DND-41 (cell line): ENCODE data around the gene SP140L.
"Not testable (repeated sequence)": the region's sequence is repeated elsewhere in the genome, so short reads cannot be mapped to it uniquely, and the experiment has no call there.

ENCODE experiments used
- ATAC-seq: fragments of 200-7000 bp; cut with Tn5 transposase; 3 replicates; pipeline ENCODE4 v1.9.1; 2021; ENCODE audit warnings: low read depth; ENCODE audit not compliant: insufficient read depth
- DNase-seq: peaks from one replicate; pipeline ENCODE4 v3.0.0-alpha.2; 2020
- H2AFZ ChIP-seq: 2 replicates; pipeline ENCODE4 v1.6.0; 2012; ENCODE audit warnings: low read depth, low read length
- H3K27ac ChIP-seq: 2 replicates; pipeline ENCODE4 v1.5.1; 2012; ENCODE audit warnings: low read length, inconsistent platforms
- H3K27me3 ChIP-seq: fragments of 200-600 bp; sonication (generic); 2 replicates; pipeline ENCODE4 v1.6.0; 2012; ENCODE audit warnings: low read length, mild to moderate bottlenecking, inconsistent platforms; ENCODE audit not compliant: insufficient read depth, poor library complexity
- H3K36me3 ChIP-seq: 2 replicates; pipeline ENCODE4 v1.5.1; 2012; ENCODE audit warnings: low read length, inconsistent platforms; ENCODE audit not compliant: insufficient read depth
- H3K4me1 ChIP-seq: 2 replicates; pipeline ENCODE4 v1.5.1; 2012; ENCODE audit warnings: mild to moderate bottlenecking, low read length; ENCODE audit not compliant: insufficient read depth
- H3K4me2 ChIP-seq: 2 replicates; pipeline ENCODE4 v1.6.0; 2012; ENCODE audit warnings: mild to moderate bottlenecking, moderate library complexity, low read length, inconsistent platforms; ENCODE audit not compliant: insufficient read depth
- H3K4me3 ChIP-seq, 2 experiments: fragments of 200-600 bp in 1 of 2; shearing (Covaris generic) in 1 of 2; 2 replicates each; pipeline ENCODE4 v1.5.1; 2012 to 2016; ENCODE audit warnings: inconsistent platforms in 2 of 2, low read length in 2 of 2, mild to moderate bottlenecking in 2 of 2, low read depth in 1 of 2, moderate library complexity in 1 of 2
- H3K79me2 ChIP-seq: 2 replicates; pipeline ENCODE4 v1.6.0; 2012; ENCODE audit warnings: low read length, inconsistent platforms; ENCODE audit not compliant: insufficient read depth
- H3K9ac ChIP-seq: 2 replicates; pipeline ENCODE4 v1.6.0; 2012; ENCODE audit warnings: low read depth, mild to moderate bottlenecking, inconsistent platforms, low read length, moderate library complexity
- H3K9me3 ChIP-seq: 2 replicates; pipeline ENCODE4 v1.5.1; 2012; ENCODE audit warnings: low read length, moderate library complexity, mild to moderate bottlenecking, inconsistent platforms; ENCODE audit not compliant: insufficient read depth, severe bottlenecking
- H4K20me1 ChIP-seq: 2 replicates; pipeline ENCODE4 v1.6.0; 2012; ENCODE audit warnings: low read length; ENCODE audit not compliant: insufficient read depth
- EZH2 ChIP-seq: IDR thresholded peaks from 3 replicates; pipeline ENCODE4 v1.6.1; 2012; ENCODE audit warnings: borderline replicate concordance, low read depth, mild to moderate bottlenecking, moderate library complexity, low read length, inconsistent platforms; ENCODE audit not compliant: severe bottlenecking
- TF ChIP-seq, protein P1 (sequence below): IDR thresholded peaks from 2 replicates; pipeline ENCODE4 v1.5.1; 2012; ENCODE audit warnings: borderline replicate concordance, low read length, moderate library complexity, mild to moderate bottlenecking; ENCODE audit not compliant: poor library complexity, severe bottlenecking; ENCODE audit errors: extremely low read depth

Gene SP140L

DNA sequence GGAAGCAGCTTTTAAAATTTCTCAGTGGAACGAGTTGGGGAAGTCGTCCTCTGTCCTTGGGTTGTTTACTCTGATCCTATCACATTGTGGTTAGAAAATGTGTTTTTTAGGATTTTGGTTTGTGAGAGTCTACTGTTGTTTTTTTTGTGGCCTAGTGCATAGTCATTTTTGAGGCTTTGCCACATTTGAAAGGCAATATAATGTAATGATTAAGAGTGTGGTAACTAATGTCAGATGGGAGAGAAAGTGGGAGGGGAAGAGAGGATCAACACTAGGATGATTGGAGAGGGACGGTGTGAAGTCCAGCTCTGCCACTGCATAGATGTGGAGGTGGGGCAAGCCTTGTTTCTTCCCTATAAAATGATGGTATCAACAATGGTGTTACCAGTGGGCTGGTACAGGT, 8.5 kb downstream of the SP140L start:
- no peak for DNase-seq
- no peak for TF ChIP-seq EZH2
- TF ChIP-seq, protein P1, sequence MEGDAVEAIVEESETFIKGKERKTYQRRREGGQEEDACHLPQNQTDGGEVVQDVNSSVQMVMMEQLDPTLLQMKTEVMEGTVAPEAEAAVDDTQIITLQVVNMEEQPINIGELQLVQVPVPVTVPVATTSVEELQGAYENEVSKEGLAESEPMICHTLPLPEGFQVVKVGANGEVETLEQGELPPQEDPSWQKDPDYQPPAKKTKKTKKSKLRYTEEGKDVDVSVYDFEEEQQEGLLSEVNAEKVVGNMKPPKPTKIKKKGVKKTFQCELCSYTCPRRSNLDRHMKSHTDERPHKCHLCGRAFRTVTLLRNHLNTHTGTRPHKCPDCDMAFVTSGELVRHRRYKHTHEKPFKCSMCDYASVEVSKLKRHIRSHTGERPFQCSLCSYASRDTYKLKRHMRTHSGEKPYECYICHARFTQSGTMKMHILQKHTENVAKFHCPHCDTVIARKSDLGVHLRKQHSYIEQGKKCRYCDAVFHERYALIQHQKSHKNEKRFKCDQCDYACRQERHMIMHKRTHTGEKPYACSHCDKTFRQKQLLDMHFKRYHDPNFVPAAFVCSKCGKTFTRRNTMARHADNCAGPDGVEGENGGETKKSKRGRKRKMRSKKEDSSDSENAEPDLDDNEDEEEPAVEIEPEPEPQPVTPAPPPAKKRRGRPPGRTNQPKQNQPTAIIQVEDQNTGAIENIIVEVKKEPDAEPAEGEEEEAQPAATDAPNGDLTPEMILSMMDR = no peak
- Histone ChIP-seq H3K79me2 (peaks cover 54% of the 10 kb centered on the region), H3K9me3 (no peaks in the 10 kb centered on the region), H3K4me3 (no peak overlapping the region), H3K9ac (no peak overlapping the region), H4K20me1 (no peaks in the 10 kb centered on the region), H3K4me1 (peaks cover 19% of the 10 kb centered on the region), H3K36me3 (peaks cover 31% of the 10 kb centered on the region), H3K27me3 (no peaks in the 10 kb centered on the region), H3K27ac (peak overlapping the region; percentile 8; the same call in 1 of the 2 replicates), H3K4me2 (no peak overlapping the region), H2AFZ (no peak overlapping the region)
- ATAC-seq = peak; percentile 31; the same call in 1 of the 3 replicates

DNA sequence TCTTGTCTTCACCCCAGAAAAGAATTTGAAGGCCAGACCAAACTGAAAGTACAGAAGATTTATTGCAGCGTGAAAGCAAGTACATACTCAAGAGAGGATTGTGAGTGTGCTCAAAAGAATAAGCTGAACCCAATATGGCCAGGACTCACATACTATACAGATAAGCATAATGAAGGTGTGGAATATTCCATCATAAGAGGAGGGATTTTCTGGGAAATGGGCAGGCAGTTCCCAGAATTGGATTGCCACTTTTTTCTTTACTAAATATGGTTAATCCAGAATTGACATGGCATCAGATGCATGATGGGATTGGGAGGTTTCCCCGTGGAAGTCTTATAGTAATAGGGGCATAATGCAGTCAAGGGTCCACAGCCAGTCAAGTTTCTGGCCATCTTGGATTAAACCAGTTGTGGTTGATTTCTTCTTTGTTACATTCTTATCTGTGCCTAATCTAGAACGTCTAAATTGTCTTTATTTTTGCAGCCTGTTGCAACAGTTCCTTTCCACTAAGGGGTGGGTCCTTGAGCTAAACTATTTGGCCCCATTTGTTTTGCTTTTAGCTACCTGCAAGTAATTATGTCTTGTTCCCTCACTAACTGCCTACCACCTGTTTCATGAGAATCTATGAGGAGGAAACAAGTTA, 9.0 kb downstream of the SP140L start:
- H3K4me2 ChIP-seq = no peak overlapping the region

DNA sequence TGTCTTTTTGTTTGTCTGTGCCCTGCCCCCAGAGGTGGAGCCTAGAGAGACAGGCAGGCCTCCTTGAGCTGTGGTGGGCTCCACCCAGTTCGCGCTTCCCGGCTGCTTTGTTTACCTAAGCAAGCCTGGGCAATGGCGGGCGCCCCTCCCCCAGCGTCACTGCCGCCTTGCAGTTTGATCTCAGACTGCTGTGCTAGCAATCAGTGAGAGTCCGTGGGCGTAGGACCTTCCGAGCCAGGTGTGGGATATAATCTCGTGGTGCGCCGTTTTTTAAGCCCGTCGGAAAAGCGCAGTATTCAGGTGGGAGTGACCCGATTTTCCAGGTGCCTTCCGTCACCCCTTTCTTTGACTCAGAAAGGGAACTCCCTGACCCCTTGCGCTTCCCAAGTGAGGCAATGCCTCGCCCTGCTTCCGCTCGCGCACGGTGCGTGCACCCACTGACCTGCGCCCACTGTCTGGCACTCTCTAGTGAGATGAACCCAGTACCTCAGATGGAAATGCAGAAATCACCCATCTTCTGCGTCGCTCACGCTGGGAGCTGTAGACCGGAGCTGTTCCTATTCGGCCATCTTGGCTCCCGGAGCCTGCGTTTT, 15.0 kb downstream of the SP140L start:
- not testable (repeated sequence) for ATAC-seq, H2AFZ ChIP-seq, H4K20me1 ChIP-seq

More for the DNA sequence above, 9.0 kb downstream of the SP140L start:
- Histone ChIP-seq H3K36me3 (peaks cover 28% of the 10 kb centered on the region), H3K4me1 (peaks cover 14% of the 10 kb centered on the region), H3K79me2 (peaks cover 48% of the 10 kb centered on the region), H3K9ac (no peak overlapping the region), H3K4me3 (no peak overlapping the region), H3K9me3 (no peaks in the 10 kb centered on the region), H3K27me3 (no peaks in the 10 kb centered on the region), H2AFZ (no peak overlapping the region), H3K27ac (peak overlapping the region; percentile 8; the same call in 1 of the 2 replicates), H4K20me1 (no peaks in the 10 kb centered on the region)
- no peak for TF ChIP-seq EZH2
- TF ChIP-seq, protein P1 = no peak
- DNase-seq (no peak), ATAC-seq (0 out of 3 replicates have a peak, but pooled peaks have one; percentile 17)

DNA sequence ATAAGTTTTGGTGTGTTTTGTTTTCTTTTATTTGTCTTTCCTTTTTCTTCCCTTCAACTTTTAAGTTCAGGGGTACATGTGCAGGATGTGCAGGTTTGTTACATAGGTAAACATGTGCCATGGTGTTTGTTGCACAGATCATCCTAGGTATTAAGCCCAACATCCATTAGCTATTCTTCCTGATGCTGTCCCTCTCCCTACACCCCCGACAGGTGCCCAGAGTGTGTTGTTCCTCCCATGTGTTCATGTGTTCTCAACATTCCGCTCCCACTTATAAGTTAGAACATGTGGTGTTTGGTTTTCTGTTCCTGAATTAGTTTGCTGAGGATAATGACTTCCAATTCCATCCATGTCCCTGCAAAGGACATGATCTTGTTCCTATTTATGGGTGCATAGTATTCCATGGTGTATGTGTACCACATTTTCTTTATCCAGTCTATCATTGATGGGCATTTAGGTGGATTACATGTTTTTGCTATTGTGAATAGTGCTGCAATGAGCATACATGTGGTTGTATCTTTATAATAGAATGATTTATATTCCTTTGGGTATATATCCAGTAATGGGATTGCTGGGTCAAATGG, 16.1 kb downstream of the SP140L start:
- H3K4me3 ChIP-seq, H3K4me2 ChIP-seq, DNase-seq, H3K27ac ChIP-seq, H2AFZ ChIP-seq, ATAC-seq, H4K20me1 ChIP-seq, H3K4me1 ChIP-seq, H3K9me3 ChIP-seq, H3K27me3 ChIP-seq, H3K9ac ChIP-seq: not testable (repeated sequence)
- Histone ChIP-seq H3K36me3 (peaks cover 20% of the 10 kb centered on the region; the same call in 1 of the 2 replicates), H3K79me2 (peaks cover 47% of the 10 kb centered on the region)

More for the DNA sequence above, 15.0 kb downstream of the SP140L start:
- H3K4me1 ChIP-seq, DNase-seq, H3K27me3 ChIP-seq, H3K4me3 ChIP-seq, H3K27ac ChIP-seq, H3K4me2 ChIP-seq, H3K9ac ChIP-seq, H3K9me3 ChIP-seq: not testable (repeated sequence)
- Histone ChIP-seq H3K36me3 (peaks cover 15% of the 10 kb centered on the region; the same call in 1 of the 2 replicates), H3K79me2 (peaks cover 36% of the 10 kb centered on the region)
